ENCODE measurements around the gene SVIL. TPM values are rescaled to one million over a fixed set of nuclear protein-coding genes. Genes with fewer than 3 reads are reported as not detected.

The SVIL gene
- total and polyA plus RNA-seq, 4 donors = 3.1 to 26.0 (median 9.4) TPM

- H3K27ac ChIP-seq (ENCODE audit: low read depth in 1 of 2, low read length in 2 of 2) = no peak overlapping the region
- WGBS = 53% methylated on average over 3 of the region's 3 CpGs
- peaks cover 0 to 4% (median 2%) of the 10 kb centered on the region in 4 donors for H3K4me1 ChIP-seq (ENCODE audit: control insufficient read depth in 4 of 4, insufficient read depth in 4 of 4, low read length in 3 of 4)
- peak; percentile 18 for TF ChIP-seq HNF4G (IDR thresholded peaks at IDR 0.05)
- TF ChIP-seq REST (IDR thresholded peaks at IDR 0.05) = no peak
- peak; percentile 14 for TF ChIP-seq SP1 (IDR thresholded peaks at IDR 0.05)
- no peak for TF ChIP-seq ZBTB33 (IDR thresholded peaks at IDR 0.05)
- peak; percentile 49 to 80 for TF ChIP-seq HNF4A (conservative IDR thresholded peaks at IDR 0.05)
- no peak for TF ChIP-seq RAD21 (IDR thresholded peaks at IDR 0.05)
- TF ChIP-seq MAX (IDR thresholded peaks at IDR 0.05) = no peak
- H3K9ac ChIP-seq (ENCODE audit: low read depth in 1 of 2, low read length in 2 of 2) = no peak overlapping the region
- H3K36me3 ChIP-seq (ENCODE audit: control insufficient read depth in 4 of 4, insufficient read depth in 3 of 4, low read depth in 1 of 4, low read length in 3 of 4) = peaks cover 6 to 15% (median 9%) of the 10 kb centered on the region in 4 donors
- no peak overlapping the region for H3K4me3 ChIP-seq (ENCODE audit: low read depth in 1 of 3, low read length in 3 of 3)
- H3K9me3 ChIP-seq (ENCODE audit: control insufficient read depth in 4 of 4, low read length in 3 of 4) = no peaks in the 10 kb centered on the region
- no peaks in the 10 kb centered on the region for H3K27me3 ChIP-seq (ENCODE audit: control insufficient read depth in 4 of 4, insufficient read depth in 4 of 4, low read length in 3 of 4)
- DNase-seq (ENCODE audit: low spot score) = no peak
Measured at GRCh38 chr10:29424017-29424416, 210.8 kb downstream of the SVIL start.

- Histone ChIP-seq H3K9ac (ENCODE audit: low read depth in 1 of 2, low read length in 2 of 2) (no peak overlapping the region), H3K36me3 (ENCODE audit: control insufficient read depth in 4 of 4, insufficient read depth in 3 of 4, low read depth in 1 of 4, low read length in 3 of 4) (peaks cover 7 to 16% (median 12%) of the 10 kb centered on the region in 4 donors), H3K4me3 (ENCODE audit: low read depth in 1 of 3, low read length in 3 of 3) (no peak overlapping the region), H3K9me3 (ENCODE audit: control insufficient read depth in 4 of 4, low read length in 3 of 4) (no peaks in the 10 kb centered on the region), H3K4me1 (ENCODE audit: control insufficient read depth in 4 of 4, insufficient read depth in 4 of 4, low read length in 3 of 4) (peaks cover 0 to 4% (median 2%) of the 10 kb centered on the region in 4 donors), H3K27me3 (ENCODE audit: control insufficient read depth in 4 of 4, insufficient read depth in 4 of 4, low read length in 3 of 4) (no peaks in the 10 kb centered on the region), H3K27ac (ENCODE audit: low read depth in 1 of 2, low read length in 2 of 2) (no peak overlapping the region)
- TF ChIP-seq FOXA2 (IDR thresholded peaks at IDR 0.05) (no peak), REST (IDR thresholded peaks at IDR 0.05) (no peak), NR2F2 (IDR thresholded peaks at IDR 0.05) (no peak), RXRA (IDR thresholded peaks at IDR 0.05) (no peak), EGR1 (IDR thresholded peaks at IDR 0.05; ENCODE audit: low read depth in 2 of 2) (no peak), RAD21 (IDR thresholded peaks at IDR 0.05) (no peak), YY1 (IDR thresholded peaks at IDR 0.05) (no peak), ZBTB33 (IDR thresholded peaks at IDR 0.05) (no peak), JUND (IDR thresholded peaks at IDR 0.05) (no peak), GABPA (IDR thresholded peaks at IDR 0.05 in 1 of 2, conservative IDR thresholded peaks at IDR 0.05 in 1 of 2) (no peak), TAF1 (conservative IDR thresholded peaks at IDR 0.05) (no peak), SP1 (IDR thresholded peaks at IDR 0.05) (no peak)
- DNase-seq (ENCODE audit: low spot score) = no peak
- WGBS = 97% methylated on average over 4 of the region's 4 CpGs
Measured at GRCh38 chr10:29420744-29421143, 214.0 kb downstream of the SVIL start.
